HEK293T (cell line): ENCODE measurements around the gene CAMK2B.

ENCODE experiments used
- CTCF ChIA-PET: fragments of 350-600 bp; formaldehyde crosslinking; extraction: SDS; loops from one replicate; lab custom pipeline; 2021; ENCODE audit warnings: antibody characterized with exemption, inconsistent platforms; lab: Yijun Ruan, JAX
- POLR2A ChIA-PET: fragments of 350-600 bp; formaldehyde crosslinking; extraction: SDS; loops from one replicate; lab custom pipeline; 2020; ENCODE audit warnings: antibody characterized with exemption, inconsistent platforms; lab: Yijun Ruan, JAX
- DNase-seq: peaks from one replicate; pipeline ENCODE4 v3.0.0; 2012; ENCODE audit warnings: mixed read lengths; ENCODE audit errors: extremely low spot score
- ARNT ChIP-seq: fragments of 450-650 bp; IDR thresholded peaks from 2 replicates; pipeline ENCODE4 v1.6.1; 2017; ENCODE audit warnings: mild to moderate bottlenecking
- BHLHE40 ChIP-seq: fragments of 450-650 bp; IDR thresholded peaks from 2 replicates; pipeline ENCODE4 v1.6.1; 2016; ENCODE audit warnings: mild to moderate bottlenecking, moderate library complexity, borderline replicate concordance
- CTBP1 ChIP-seq: fragments of 450-650 bp; IDR thresholded peaks from 2 replicates; pipeline ENCODE4 v1.6.1; 2016; ENCODE audit warnings: borderline replicate concordance
- ELF4 ChIP-seq: fragments of 450-650 bp; IDR thresholded peaks from 2 replicates; pipeline ENCODE4 v1.6.1; 2017; ENCODE audit warnings: antibody characterized with exemption
- FOXA1 ChIP-seq: fragments of 450-650 bp; IDR thresholded peaks from 2 replicates; pipeline ENCODE4 v1.6.1; 2016; ENCODE audit warnings: mild to moderate bottlenecking
- FOXK2 ChIP-seq: fragments of 450-650 bp; IDR thresholded peaks from 2 replicates; pipeline ENCODE4 v1.6.1; 2016; ENCODE audit warnings: mild to moderate bottlenecking
- FOXM1 ChIP-seq: fragments of 450-650 bp; IDR thresholded peaks from 2 replicates; pipeline ENCODE4 v1.6.1; 2017; ENCODE audit warnings: mild to moderate bottlenecking, borderline replicate concordance
- HDGF ChIP-seq: fragments of 450-650 bp; IDR thresholded peaks from 2 replicates; pipeline ENCODE4 v1.6.1; 2017; ENCODE audit warnings: antibody characterized with exemption, borderline replicate concordance
- L3MBTL2 ChIP-seq: fragments of 450-650 bp; conservative IDR thresholded peaks from 2 replicates; pipeline ENCODE4 v1.6.1; 2016; ENCODE audit warnings: mild to moderate bottlenecking
- LEF1 ChIP-seq: fragments of 450-650 bp; IDR thresholded peaks from 2 replicates; pipeline ENCODE4 v1.6.1; 2017; ENCODE audit warnings: mild to moderate bottlenecking, borderline replicate concordance
- NFRKB ChIP-seq: fragments of 450-650 bp; IDR thresholded peaks from 2 replicates; pipeline ENCODE4 v1.6.1; 2016; ENCODE audit warnings: mild to moderate bottlenecking, moderate library complexity
- SP1 ChIP-seq: fragments of 450-650 bp; IDR thresholded peaks from 2 replicates; pipeline ENCODE4 v1.6.1; 2017
- SUZ12 ChIP-seq: fragments of 450-650 bp; IDR thresholded peaks from 2 replicates; pipeline ENCODE4 v1.6.1; 2016; ENCODE audit warnings: mild to moderate bottlenecking
- TARDBP ChIP-seq: fragments of 450-650 bp; IDR thresholded peaks from 2 replicates; pipeline ENCODE4 v1.6.1; 2016
- ZNF384 ChIP-seq: fragments of 450-650 bp; IDR thresholded peaks from 2 replicates; pipeline ENCODE4 v1.6.1; 2016
- TF ChIP-seq, protein P1 (sequence below): fragments of 450-650 bp; IDR thresholded peaks from 2 replicates; pipeline ENCODE4 v1.6.1; 2016

CAMK2B gene

DNA sequence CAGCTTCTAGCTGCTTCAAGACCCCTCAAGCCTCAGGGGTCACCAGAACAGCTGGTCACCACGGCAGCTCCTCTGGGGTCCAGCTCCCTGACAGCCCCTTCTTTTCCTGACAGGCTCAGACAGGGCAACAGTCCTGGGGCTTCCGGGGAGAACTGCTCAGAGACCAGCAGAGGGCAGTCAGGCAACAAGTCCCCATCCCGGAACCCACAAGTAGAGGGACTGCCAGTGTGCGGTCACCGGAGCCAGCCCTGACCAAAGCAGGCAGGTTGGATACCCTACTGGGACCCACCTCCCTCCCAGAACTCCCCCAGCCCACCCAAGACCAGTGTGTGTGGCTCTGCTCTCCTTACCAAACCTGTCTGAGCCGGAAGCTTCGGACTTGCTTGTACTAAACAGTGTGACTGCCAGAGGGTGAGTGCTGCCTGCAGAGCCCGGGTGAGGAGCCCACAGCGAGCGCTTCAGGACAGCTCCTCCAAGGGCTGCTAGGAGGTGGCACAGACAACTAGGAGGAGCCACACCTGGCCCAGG is 84.3 kb downstream of the CAMK2B start:
- ChIA-PET CTCF (interaction anchor here (0.6 to 1.5 kb wide), 14 partner anchors 10 to 327 kb away, joined by 3 to 5 read pairs (median 4); no protein-coding TSS in a partner anchor), POLR2A (interaction anchor here (0.7 to 1.2 kb wide), 2 partner anchors 325 to 333 kb away, joined by 3 read pairs; partner anchors contain the start of gene DDX56)
- TF ChIP-seq FOXA1 (no peak), BHLHE40 (no peak), LEF1 (no peak), TARDBP (no peak), ELF4 (no peak), HDGF (no peak), ARNT (no peak), NFRKB (no peak), FOXK2 (no peak), SP1 (no peak), ZNF384 (no peak), SUZ12 (no peak), L3MBTL2 (no peak), CTBP1 (no peak), FOXM1 (no peak)
- TF ChIP-seq, protein P1, sequence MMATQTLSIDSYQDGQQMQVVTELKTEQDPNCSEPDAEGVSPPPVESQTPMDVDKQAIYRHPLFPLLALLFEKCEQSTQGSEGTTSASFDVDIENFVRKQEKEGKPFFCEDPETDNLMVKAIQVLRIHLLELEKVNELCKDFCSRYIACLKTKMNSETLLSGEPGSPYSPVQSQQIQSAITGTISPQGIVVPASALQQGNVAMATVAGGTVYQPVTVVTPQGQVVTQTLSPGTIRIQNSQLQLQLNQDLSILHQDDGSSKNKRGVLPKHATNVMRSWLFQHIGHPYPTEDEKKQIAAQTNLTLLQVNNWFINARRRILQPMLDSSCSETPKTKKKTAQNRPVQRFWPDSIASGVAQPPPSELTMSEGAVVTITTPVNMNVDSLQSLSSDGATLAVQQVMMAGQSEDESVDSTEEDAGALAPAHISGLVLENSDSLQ = no peak
- peak; percentile 89 for DNase-seq

DNA sequence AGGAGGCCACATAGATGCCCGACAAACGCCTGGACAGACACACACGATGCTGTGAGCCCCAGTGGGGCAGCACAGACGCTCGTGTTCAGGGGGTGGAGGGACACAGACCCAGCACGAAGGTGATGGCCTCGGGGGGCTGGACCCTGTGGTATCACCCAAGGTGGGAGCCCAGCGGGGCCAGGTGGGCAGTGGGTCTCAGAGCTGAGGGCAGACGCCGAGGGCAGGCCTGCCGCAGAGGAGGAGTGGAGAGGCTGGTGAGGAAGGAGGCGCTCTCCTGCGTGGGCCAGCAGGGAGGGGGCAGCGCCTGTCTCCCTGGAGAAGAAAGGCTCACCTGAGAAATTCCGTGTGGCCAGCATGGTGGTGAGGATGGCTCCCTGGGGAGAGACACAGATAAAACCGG is 85.0 kb downstream of the CAMK2B start:
- ChIA-PET CTCF (interaction anchor here (0.6 to 1.5 kb wide), 14 partner anchors 11 to 327 kb away, joined by 3 to 5 read pairs (median 4); no protein-coding TSS in a partner anchor), POLR2A (interaction anchor here (0.7 kb wide), 1 partner anchor 325 kb away, joined by 3 read pairs; no protein-coding TSS in a partner anchor)
- TF ChIP-seq LEF1 (no peak), FOXK2 (no peak), ARNT (no peak)
- DNase-seq = no peak

DNA sequence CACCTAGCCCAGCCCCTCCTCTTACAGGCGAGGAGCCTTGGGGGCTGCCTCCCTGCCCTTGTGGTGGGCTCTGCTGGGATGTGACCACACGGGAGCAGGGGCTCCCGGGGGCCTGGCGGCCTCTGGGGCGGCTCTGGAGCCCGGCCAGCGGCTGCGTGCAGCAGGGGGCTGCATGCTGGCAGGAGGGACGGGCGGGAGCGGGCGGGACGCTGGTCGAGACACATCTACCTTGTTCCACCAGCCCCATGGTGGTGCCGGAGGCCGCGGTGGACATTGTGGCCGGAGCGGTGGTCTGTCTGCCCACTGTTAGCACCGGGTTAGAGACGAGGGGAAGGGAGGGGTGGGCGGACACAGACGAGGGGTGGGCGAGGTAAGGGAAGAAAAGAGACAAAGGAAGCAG is 86.0 kb downstream of the CAMK2B start:
- CTCF ChIA-PET = no interaction called here
- no peak for DNase-seq
- POLR2A ChIA-PET = no interaction called here
- TF ChIP-seq ARNT (no peak), TARDBP (no peak), NFRKB (no peak), FOXK2 (no peak), L3MBTL2 (no peak), ZNF384 (no peak), FOXA1 (no peak)
- TF ChIP-seq, protein P1 = no peak

DNA sequence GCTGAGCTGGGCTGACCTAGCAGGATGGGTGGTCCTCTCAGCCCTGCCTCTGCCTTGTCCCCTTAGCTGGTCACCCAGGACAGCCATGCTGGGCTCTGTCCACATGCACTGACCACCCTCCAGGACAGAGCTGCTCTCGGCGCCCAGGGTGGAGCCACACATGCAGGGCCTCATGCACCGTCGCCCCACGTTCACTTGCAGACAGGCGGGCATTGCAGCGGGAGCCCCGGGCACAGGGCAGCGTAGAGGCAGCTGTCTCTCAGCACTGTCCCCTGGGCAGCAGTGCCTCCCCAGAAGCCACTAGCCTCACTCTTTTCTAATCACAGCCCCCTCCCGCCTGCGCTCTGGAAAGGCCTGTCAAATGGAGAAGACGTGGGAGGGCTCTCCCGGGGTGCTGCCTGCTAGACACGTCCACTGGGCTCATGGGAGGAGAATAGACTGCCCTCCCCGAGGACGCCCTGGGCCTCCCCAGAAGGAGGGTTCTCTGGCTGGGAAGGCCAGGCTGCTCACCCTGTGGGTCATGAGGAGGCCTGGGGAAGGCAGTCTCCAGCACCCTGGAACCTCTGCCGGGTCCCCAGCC is 87.2 kb downstream of the CAMK2B start:
- DNase-seq = no peak
- ChIA-PET POLR2A (no interaction called here), CTCF (no interaction called here)
- TF ChIP-seq TARDBP = no peak
- no peak for TF ChIP-seq FOXM1
- TF ChIP-seq L3MBTL2 = no peak
- no peak for TF ChIP-seq LEF1
- no peak for TF ChIP-seq HDGF
- TF ChIP-seq SP1 = no peak
- TF ChIP-seq FOXA1 = no peak

DNA sequence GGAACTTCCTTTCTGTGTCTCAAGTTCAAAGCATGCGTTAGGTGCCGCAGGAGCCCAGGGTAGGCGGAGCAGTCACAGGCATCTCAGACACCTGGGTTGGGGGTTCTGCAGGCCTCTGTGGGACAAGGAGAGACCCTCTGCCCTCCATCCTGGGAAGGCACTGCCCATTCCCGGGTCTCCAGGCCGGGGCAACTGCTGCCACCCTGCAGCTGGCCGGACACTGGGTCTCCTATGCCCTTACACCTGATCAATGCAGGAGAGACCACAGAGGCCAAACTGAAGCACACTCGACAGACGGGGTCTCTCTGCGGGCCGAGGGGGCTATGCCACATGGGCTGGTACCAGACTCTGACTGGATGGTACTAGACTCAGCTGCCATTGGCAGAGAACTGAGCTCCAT is 87.7 kb downstream of the CAMK2B start:
- TF ChIP-seq TARDBP (no peak), ZNF384 (no peak), SUZ12 (no peak), FOXK2 (no peak), FOXA1 (no peak), CTBP1 (no peak), L3MBTL2 (no peak), NFRKB (no peak), ELF4 (no peak)
- TF ChIP-seq, protein P1 = no peak
- no peak for DNase-seq
- POLR2A ChIA-PET = no interaction called here
- CTCF ChIA-PET = no interaction called here

DNA sequence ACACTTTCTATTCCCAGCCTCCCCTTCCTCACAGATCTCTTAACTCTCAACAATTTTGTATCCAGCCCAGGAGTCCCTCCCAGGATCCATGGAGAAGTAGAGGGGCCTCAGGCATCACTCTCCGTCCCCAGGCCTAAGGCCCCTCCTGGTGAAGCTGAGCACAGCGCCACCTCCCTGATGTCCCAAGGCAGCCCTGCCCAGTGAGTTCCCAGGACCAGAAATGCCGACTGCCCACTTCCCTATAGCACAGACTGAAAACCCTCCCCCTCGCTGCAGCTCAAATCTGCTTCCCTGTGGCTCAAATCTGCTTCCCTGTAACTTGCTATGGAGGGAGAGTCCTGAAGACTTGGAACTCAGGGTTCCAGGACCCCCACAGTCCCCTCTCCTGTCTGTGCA is 89.1 kb downstream of the CAMK2B start:
- no peak for TF ChIP-seq BHLHE40
- TF ChIP-seq FOXK2 = no peak
- TF ChIP-seq CTBP1 = no peak
- TF ChIP-seq HDGF = no peak
- TF ChIP-seq TARDBP = no peak
- TF ChIP-seq L3MBTL2 = no peak
- no peak for TF ChIP-seq ARNT
- no peak for TF ChIP-seq LEF1
- no peak for TF ChIP-seq SP1
- no peak for TF ChIP-seq ELF4
- no peak for TF ChIP-seq FOXA1
- TF ChIP-seq FOXM1 = no peak
- TF ChIP-seq NFRKB = no peak
- TF ChIP-seq, protein P1 = no peak
- TF ChIP-seq ZNF384 = no peak
- CTCF ChIA-PET = no interaction called here
- no peak for DNase-seq
- POLR2A ChIA-PET = no interaction called here
